ENCODE results near the gene PNPLA2.

PNPLA2 gene

DNA sequence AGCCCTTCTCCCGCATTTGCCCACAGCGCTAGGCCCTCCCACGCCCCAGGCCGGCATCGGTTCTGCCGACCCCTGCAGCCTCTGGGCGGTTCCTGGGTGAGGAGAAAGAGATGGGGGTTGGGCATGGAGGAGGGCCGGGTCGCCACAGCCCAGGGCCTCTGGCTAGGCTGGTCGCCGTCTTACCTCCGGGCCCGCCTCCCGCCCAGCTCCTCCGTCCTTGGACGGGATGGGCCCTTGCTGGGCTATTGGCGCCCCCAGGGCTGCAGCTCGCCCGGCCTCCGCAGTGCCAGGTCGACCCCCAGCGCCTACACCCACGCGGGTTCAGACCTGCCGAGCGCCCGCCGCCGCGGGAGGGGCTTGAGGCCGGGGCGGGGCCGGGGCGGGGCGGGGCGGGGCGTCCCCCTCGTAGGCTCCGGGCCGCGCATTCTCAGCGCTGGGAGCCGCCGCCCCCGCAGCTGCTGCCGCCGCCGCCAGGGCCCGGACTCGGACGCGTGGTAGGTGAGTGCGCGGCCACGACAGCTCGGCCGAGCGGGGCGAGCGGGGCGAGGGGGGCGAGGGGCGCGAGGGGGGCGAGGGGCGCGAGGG, 13.9 kb downstream of the PNPLA2 start, which contains the start of gene CD151:
Gene CD151 (plus strand): TSS at position 424 of the 585 bp plus-strand sequence. CDS start 3,118 bp downstream, outside the sequence.
- no peak for DNase-seq

- DNase-seq = no peak
These were observed 14.5 kb downstream of the PNPLA2 start for GRCh38 chr11:833114-833791.

DNA sequence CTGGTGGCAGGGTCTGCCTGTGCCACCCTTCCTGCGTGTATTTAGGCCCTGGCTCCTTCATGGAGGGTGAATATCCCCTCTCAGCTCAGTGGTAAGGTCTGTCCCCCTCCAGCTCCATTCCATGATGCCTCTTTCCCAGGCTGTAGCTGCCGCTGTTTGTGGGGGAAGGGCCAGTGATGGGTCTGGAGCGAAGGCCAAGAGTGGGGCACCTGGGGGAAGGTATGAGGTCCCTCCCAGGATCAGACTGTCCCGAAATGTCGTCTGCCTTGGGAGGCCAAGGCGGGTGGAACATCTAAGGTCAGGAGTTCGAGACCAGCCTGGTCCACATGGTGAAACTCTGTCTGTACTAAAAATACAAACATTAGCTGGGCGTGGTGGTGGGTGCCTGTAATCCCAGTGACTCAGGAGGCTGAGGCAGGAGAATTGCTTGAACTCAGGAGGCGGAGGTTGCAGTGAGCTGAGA, 15.2 kb downstream of the PNPLA2 start:
- DNase-seq = no peak

- no peak for DNase-seq
These were observed 15.9 kb downstream of the PNPLA2 start for GRCh38 chr11:834371-835316.

- no peak for DNase-seq
These were observed 17.6 kb downstream of the PNPLA2 start for GRCh38 chr11:836274-836673.

DNA sequence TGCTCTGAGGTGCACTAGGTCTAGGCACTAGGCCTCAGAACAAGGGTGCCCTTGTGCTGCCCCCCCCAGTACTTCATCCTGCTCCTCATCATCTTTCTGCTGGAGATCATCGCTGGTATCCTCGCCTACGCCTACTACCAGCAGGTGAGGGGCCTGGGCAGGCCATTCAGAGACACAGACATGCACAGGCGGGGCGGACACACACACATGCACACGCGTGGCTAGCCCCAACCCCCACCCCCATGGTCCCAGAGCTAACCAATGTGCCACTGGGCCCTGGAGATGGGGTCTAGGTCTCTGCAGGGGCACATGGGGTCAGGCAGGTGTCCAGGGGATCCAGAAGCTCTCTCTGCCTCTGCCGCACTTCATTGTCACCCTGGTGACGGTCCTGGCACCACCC, 18.0 kb downstream of the PNPLA2 start:
- DNase-seq = no peak

DNA sequence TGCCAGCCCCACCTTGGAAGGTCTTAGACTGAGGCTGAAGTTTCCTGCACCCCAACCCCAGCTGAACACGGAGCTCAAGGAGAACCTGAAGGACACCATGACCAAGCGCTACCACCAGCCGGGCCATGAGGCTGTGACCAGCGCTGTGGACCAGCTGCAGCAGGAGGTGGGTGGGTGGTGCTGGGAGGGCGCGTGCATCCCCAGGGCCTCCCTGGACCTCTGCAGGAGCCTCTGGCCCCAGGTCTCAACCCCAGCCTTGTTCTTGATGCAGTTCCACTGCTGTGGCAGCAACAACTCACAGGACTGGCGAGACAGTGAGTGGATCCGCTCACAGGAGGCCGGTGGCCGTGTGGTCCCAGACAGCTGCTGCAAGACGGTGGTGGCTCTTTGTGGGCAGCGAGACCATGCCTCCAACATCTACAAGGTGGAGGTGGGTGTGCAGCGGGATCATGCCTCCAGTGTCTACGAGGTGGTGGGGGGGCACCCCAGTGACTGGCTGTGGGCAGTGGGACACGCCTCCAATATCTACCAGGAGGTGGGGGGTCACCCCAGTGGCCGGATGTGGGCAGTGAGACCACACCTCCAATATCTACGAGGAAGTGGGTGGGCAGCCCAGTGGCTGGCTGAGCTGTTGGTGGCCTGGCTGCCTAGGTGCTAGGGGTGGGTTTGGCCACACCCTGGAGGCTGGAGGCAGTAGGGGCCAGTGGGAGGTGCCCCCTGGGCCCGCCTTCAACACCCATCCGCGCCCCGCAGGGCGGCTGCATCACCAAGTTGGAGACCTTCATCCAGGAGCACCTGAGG, 18.7 kb downstream of the PNPLA2 start:
- DNase-seq = no peak

DNA sequence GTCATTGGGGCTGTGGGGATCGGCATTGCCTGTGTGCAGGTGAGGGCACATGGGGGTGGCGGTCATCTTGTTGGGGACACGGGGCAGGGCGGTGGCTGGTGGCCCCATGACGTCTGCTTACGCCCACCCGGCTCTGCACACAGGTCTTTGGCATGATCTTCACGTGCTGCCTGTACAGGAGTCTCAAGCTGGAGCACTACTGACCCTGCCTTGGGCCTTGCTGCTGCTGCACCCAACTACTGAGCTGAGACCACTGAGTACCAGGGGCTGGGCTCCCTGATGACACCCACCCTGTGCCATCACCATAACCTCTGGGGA, 19.2 kb downstream of the PNPLA2 start:
- no peak for DNase-seq

- no peak for DNase-seq
These were observed 19.9 kb downstream of the PNPLA2 start for GRCh38 chr11:838441-839279.

GRCh38 chr11:839280-839623, 20.5 kb downstream of the PNPLA2 start:
- DNase-seq = no peak

- no peak for DNase-seq
These were observed 21.3 kb downstream of the PNPLA2 start for GRCh38 chr11:839875-840617.

DNA sequence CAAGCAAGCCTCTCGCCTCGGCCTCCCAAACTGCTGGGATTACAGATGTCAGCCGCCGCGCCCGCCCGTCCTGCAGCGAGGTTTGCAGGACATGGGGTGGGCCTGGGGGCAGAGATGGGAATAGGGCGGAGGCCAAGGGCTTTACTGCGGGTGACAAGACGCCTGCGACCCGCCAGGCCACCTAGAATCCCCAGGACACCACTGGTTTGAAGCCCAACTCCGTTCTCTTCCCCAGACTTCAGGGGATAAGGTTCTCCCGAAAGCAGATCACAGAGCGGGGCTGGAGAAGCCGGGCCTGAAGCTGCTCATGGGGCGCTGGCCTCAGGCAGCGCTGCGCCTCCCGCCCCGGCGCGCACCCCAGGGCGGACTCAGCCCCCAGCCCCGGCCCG, 23.3 kb downstream of the PNPLA2 start:
- DNase-seq = no peak

DNA sequence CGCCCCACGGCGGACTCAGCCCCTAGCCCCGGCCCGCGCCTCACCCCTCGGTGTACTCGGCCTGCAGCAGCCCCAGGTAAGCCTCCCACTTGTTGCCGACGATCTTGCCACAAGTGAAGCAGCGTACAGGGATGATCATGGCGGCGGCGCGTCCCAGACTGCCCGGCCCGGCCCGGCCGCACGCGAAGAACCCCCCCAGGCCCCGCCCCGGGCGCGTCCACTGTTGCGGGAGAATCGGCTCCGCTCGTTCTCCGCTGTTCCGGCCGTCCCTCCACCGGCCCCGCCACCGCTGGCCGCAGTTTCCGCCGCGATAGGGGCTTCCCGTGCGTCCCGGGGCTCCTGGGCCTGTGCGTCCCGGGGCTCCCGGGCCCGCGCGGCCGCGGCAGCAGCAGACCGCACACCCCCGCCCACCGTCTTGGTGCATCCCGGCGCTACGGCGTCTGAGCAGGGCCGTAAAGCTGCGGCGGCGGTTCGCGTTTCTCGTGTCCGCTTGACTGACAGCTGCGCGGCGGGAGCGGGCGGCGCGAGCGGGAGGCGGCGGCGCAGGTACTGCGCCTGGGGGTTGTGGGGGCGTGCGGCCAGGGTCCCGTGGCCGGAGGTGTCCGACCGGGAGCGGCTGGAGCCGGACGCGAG, 23.8 kb downstream of the PNPLA2 start, which contains the start of the genes POLR2L and TSPAN4:
Gene POLR2L (minus strand): TSS at position 160 of the 633 bp plus-strand sequence. CDS start 21 bp downstream, at position 139.
Gene TSPAN4 (plus strand): TSS at position 483 of the 633 bp plus-strand sequence. CDS start 7,453 bp downstream, outside the sequence.
- DNase-seq = peak; percentile 74

GRCh38 chr11:843086-843734, 24.5 kb downstream of the PNPLA2 start:
- DNase-seq = no peak

GRCh38 chr11:843818-844692, 25.3 kb downstream of the PNPLA2 start:
- DNase-seq = no peak

DNA sequence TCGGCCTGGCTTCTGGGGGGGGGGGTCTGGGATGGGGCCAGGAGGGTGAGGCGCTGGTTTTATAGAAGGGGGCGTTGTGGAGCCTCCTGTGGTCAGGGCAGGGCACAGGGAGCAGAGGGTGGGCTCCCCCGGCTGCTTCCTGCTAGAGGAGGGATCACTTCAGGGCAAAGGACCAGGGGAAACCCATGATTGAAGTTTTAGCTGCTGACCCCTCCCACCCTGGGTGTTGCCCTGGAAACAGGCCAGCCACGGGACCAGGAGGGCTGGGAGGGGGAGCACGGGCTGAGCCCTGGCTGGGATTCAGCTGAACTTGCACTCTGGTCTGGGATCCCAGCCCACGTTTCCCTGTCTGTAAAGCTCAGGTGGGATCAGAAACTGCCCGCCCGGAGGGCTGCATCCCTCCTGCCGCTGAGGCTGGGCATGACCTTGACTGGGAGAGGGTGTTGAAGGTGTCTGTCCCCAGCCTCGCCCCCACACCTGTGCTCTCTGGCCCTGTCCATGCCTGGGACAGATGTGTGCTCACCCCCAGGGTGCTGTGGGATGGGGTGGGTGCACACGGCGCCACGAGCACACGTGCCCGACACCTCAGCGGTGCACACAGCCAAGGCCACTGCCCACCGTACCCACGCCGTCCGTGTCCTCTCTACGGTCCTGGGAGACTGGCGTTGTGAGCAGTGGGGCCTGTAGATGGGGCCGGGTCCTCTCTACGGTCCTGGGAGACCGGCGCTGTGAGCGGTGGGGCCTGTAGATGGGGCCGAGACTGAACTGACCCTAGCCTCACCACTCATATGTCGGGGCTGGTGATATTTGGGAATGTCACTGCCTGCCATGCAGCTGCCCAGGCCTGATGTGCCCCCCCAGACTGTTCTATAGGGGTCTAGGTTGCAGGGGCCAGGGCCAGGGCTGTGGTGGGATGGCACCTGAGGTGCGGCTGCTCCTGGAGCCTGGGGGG, 26.3 kb downstream of the PNPLA2 start:
- no peak for DNase-seq

GRCh38 chr11:845872-846495, 27.3 kb downstream of the PNPLA2 start:
- DNase-seq = no peak
